Measurements from ENCODE around the gene PAK1.

DNA sequence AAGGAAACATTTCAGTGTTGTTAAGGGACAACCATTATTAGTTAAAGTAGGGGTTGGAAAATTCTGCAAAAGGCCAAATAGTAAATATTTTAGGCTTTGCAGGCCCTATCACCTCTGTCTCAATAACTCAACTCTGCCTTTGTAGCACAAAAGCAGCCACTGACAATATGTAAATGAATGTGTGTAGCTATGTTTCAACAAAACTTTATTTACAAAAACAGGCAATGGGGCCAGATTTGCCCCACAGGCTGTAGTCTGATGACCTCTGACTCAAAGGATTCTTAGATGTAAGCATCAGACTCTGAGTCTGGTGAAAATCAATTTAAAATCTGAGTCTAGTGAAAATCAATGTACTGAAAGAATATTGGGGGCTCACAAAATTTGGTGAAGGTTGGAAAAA lies 50.3 kb downstream of the PAK1 start:
- TF ChIP-seq FOXM1 (IDR thresholded peaks at IDR 0.05; ENCODE audit: borderline replicate concordance) = no peak
- TF ChIP-seq BHLHE40 (IDR thresholded peaks at IDR 0.05; ENCODE audit: borderline replicate concordance) = no peak
- TF ChIP-seq SP1 (IDR thresholded peaks at IDR 0.05) = no peak
- TF ChIP-seq SUZ12 (IDR thresholded peaks at IDR 0.05) = no peak
- TF ChIP-seq NFRKB (IDR thresholded peaks at IDR 0.05) = no peak
- TF ChIP-seq HDGF (IDR thresholded peaks at IDR 0.05; ENCODE audit: borderline replicate concordance) = no peak
- TF ChIP-seq ELF4 (IDR thresholded peaks at IDR 0.05) = no peak
- no peak for TF ChIP-seq TARDBP (IDR thresholded peaks at IDR 0.05)
- TF ChIP-seq FOXK2 (IDR thresholded peaks at IDR 0.05) = no peak
- no peak for TF ChIP-seq LEF1 (IDR thresholded peaks at IDR 0.05; ENCODE audit: borderline replicate concordance)
- no peak for TF ChIP-seq CTBP1 (IDR thresholded peaks at IDR 0.05; ENCODE audit: borderline replicate concordance)
- TF ChIP-seq ARNT (IDR thresholded peaks at IDR 0.05) = no peak
- TF ChIP-seq FOXA1 (IDR thresholded peaks at IDR 0.05) = no peak
- TF ChIP-seq, protein P1, sequence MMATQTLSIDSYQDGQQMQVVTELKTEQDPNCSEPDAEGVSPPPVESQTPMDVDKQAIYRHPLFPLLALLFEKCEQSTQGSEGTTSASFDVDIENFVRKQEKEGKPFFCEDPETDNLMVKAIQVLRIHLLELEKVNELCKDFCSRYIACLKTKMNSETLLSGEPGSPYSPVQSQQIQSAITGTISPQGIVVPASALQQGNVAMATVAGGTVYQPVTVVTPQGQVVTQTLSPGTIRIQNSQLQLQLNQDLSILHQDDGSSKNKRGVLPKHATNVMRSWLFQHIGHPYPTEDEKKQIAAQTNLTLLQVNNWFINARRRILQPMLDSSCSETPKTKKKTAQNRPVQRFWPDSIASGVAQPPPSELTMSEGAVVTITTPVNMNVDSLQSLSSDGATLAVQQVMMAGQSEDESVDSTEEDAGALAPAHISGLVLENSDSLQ (IDR thresholded peaks at IDR 0.05) = no peak

Data from HEK293T (cell line).